GM23338 (cell line): ENCODE results near the gene ATP10D. TPM values are rescaled to one million over a fixed set of nuclear protein-coding genes. Genes with fewer than 3 reads are reported as not detected.

ENCODE experiments used
- CTCF ChIP-seq, 2 experiments: fragments of 200-600 bp in 1 of 2; sonication (generic) in 1 of 2; conservative IDR thresholded peaks; 2 replicates each; pipeline versions ENCODE4 v1.5.1 to v1.6.1; 2016 to 2017; ENCODE audit warnings: antibody characterized with exemption in 2 of 2, low read depth in 2 of 2, mild to moderate bottlenecking in 2 of 2, moderate library complexity in 1 of 2
- EZH2 ChIP-seq: fragments of 200-600 bp; sonication (generic); IDR thresholded peaks from one replicate; pipeline ENCODE4 v1.8.0; 2017; ENCODE audit warnings: antibody characterized with exemption, mild to moderate bottlenecking, low read depth; ENCODE audit not compliant: unreplicated experiment
- NANOG ChIP-seq: IDR thresholded peaks from 2 replicates; pipeline ENCODE4 v1.6.1; 2016; ENCODE audit warnings: antibody characterized with exemption, borderline replicate concordance
- POLR2AphosphoS5 ChIP-seq: IDR thresholded peaks from 2 replicates; pipeline ENCODE4 v1.6.1; 2016; ENCODE audit warnings: antibody characterized with exemption, low read depth
- ZNF114 ChIP-seq: fragments of 250-450 bp; sonication (Bioruptor Pico); IDR thresholded peaks from 2 replicates; pipeline ENCODE4 v1.5.0; 2020; ENCODE audit warnings: mild to moderate bottlenecking, moderate library complexity
- ZNF331 ChIP-seq: fragments of 250-450 bp; sonication (Bioruptor Pico); IDR thresholded peaks from 2 replicates; pipeline ENCODE4 v1.5.0; 2020; ENCODE audit warnings: low read depth, mild to moderate bottlenecking, moderate library complexity
- ZNF462 ChIP-seq: fragments of 250-450 bp; sonication (Bioruptor Pico); IDR thresholded peaks from 2 replicates; pipeline ENCODE4 v1.5.0; 2020; ENCODE audit warnings: mild to moderate bottlenecking, moderate library complexity
- polyA plus RNA-seq: library from polyadenylated mRNA; unstranded; fragments of >200 nt; fragmentation: Nextera tagmentation; extraction: Ambion mirVana; gene quantifications from 2 replicates; pipeline ENCODE4 v1.2.1, GENCODE V29; 2016
- total RNA-seq: library from RNA; depleted of rRNA; stranded (reverse); fragments of >200 nt; shearing (Covaris generic); gene quantifications from 2 replicates; pipeline ENCODE4 v1.2.3, GENCODE V29; 2014
- TF ChIP-seq, protein P1 (sequence below): IDR thresholded peaks from 2 replicates; pipeline ENCODE4 v1.6.1; 2016; ENCODE audit warnings: antibody characterized with exemption

Gene ATP10D
- total and polyA plus RNA-seq, 2 experiments from 2014 or later, result 4.5 to 4.7 TPM

DNA sequence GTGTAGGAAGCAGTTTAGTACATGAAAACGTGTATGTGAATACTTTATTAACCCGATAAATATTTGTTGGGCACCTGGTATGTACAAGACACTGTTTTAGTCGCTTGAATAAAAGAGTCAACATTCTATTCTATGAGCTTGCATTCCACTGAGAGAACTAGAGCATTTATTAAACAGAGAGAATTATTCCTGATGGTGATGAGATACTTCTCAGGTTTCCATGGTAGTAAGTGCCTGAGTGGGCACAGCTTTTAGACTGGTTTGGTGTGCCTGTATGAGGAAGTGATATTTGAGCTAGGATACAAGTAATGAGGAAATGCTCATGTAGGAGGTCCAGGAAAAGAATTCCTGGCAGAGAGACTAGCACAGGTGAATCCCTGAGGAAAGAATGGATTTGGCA is 94.2 kb downstream of the ATP10D start (continued):
- TF ChIP-seq ZNF462 (CRISPR knock-in tag) (no peak), EZH2 (no peak), ZNF331 (no peak), POLR2AphosphoS5 (no peak), ZNF114 (CRISPR knock-in tag) (no peak), CTCF (conservative IDR thresholded peaks at IDR 0.05; ENCODE audit: low read depth in 2 of 2) (no peak), NANOG (no peak)
- TF ChIP-seq, protein P1, sequence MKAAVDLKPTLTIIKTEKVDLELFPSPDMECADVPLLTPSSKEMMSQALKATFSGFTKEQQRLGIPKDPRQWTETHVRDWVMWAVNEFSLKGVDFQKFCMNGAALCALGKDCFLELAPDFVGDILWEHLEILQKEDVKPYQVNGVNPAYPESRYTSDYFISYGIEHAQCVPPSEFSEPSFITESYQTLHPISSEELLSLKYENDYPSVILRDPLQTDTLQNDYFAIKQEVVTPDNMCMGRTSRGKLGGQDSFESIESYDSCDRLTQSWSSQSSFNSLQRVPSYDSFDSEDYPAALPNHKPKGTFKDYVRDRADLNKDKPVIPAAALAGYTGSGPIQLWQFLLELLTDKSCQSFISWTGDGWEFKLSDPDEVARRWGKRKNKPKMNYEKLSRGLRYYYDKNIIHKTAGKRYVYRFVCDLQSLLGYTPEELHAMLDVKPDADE, result no peak
